BJ (cell line): ENCODE results near the gene RHOBTB3. TPM values are rescaled to one million over a fixed set of nuclear protein-coding genes. Genes with fewer than 3 reads are reported as not detected.

ENCODE experiments used
- CTCF ChIA-PET: fragments of 350-600 bp; formaldehyde crosslinking; extraction: SDS; loops from one replicate; lab custom pipeline; 2021; ENCODE audit warnings: antibody characterized with exemption, inconsistent platforms; lab: Yijun Ruan, JAX
- POLR2A ChIA-PET: fragments of 300-600 bp; sonication (Branson Sonifier 250); formaldehyde crosslinking; extraction: SDS; loops from one replicate; lab custom pipeline; 2021; ENCODE audit warnings: antibody characterized with exemption; lab: Charles Lee
- DNase-seq: peaks from one replicate; pipeline ENCODE4 v3.0.0-alpha.2; 2011; ENCODE audit warnings: low read depth
- H3K27me3 ChIP-seq: 2 replicates; pipeline ENCODE4 v1.6.0; 2011; ENCODE audit warnings: low read length; ENCODE audit not compliant: control insufficient read depth, insufficient read depth
- H3K36me3 ChIP-seq: 2 replicates; pipeline ENCODE4 v1.5.1; 2011; ENCODE audit warnings: low read length; ENCODE audit not compliant: control insufficient read depth, insufficient read depth
- H3K4me3 ChIP-seq: 2 replicates; pipeline ENCODE4 v1.5.1; 2011; ENCODE audit warnings: low read depth, mild to moderate bottlenecking, control low read depth, low read length
- CTCF ChIP-seq: IDR thresholded peaks from 2 replicates; pipeline ENCODE4 v1.5.1; 2011; ENCODE audit warnings: low read depth, mild to moderate bottlenecking, control low read depth, inconsistent platforms, low read length, moderate library complexity; ENCODE audit not compliant: insufficient read depth
- polyA plus RNA-seq: library from polyadenylated mRNA; depleted of rRNA; stranded (reverse); fragments of >200 nt; gene quantifications from 2 replicates; pipeline ENCODE4 v1.2.3, GENCODE V29; 2011

Gene RHOBTB3
- polyA plus RNA-seq, 1 experiment, result 320 TPM

DNA sequence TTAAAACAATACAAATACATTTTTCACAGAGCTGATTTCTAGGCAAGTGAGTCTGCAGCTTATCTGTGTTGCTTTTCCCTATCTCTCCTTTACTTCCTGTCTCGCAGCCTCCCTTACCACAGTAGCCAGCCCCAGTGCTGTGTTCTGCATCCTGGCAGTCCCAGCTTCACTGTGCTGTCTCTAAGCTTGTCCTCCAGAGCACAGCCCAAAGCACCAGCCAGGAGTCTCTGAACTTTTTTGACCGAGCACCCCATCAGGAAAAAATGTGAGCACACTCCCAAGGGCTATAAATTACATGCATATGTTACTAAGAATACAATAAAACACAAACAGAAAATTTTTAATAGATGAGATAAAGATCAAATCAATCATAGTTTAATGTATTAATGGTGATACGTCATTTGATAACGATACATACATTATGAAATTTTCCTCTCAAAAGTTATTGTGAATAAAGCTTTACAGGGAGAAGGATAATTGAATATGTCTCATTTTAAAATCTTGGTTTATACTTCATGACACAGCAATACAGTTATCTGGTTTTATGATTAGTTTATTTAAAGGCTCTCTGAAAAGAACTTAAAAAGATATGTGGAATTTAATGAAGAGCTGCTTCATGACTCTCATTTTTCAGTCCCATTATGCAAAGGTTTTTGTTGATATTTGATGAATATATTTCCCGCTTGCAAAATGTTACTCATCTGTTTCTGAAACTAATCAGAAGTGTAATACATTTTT, 7.3 kb upstream of the RHOBTB3 start:
- ChIA-PET POLR2A (interaction anchor here (0.6 kb wide), 1 partner anchor 420 kb away, joined by 3 read pairs; no protein-coding TSS in a partner anchor), CTCF (interaction anchor here (0.7 to 1.5 kb wide), 2 partner anchors 11 to 71 kb away, joined by 3 read pairs; no protein-coding TSS in a partner anchor)
- no peak for TF ChIP-seq CTCF
- Histone ChIP-seq H3K27me3 (no peaks in the 10 kb centered on the region), H3K36me3 (no peaks in the 10 kb centered on the region), H3K4me3 (no peak overlapping the region)
- DNase-seq, result peak; percentile 21

DNA sequence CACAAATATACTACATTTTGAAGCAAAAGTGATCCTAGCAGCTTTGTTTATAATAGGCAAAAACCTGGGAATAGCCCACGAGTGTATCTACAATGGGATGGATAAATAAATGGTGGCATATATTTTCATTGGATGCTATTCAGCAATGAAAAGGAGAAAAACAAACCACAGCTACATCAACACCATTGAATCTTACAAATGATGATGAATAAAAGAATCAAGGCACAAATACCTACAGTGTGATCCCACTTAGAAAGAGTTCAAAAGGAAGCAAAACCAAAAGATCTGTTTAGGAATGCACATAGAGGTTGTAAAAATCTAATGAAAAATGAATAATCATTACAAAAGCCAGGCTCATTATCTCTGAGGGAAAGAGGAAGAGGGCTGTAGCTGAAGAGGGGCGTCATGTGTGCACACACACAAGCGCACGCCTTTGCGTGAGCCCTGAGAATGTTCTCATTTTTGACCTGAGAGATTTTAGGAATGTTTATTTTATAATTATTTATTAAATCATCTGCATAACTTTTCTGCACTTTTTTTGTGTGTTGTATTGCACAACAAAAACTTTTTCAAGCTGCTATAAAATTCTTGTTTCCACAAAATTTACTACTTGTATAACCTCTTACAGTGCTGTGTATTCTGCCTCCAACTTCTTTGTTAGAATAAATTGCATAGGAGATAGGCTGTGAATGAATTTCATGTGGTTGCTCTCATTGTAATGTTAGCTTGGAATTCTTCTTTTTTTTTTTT, 5.9 kb upstream of the RHOBTB3 start:
- POLR2A ChIA-PET, result interaction anchor here (0.6 to 0.8 kb wide), 5 partner anchors 55 to 529 kb away, joined by 3 to 7 read pairs (median 3); no protein-coding TSS in a partner anchor
- TF ChIP-seq CTCF, result no peak
- CTCF ChIA-PET, result interaction anchor here (0.6 to 1.6 kb wide), 6 partner anchors 11 to 625 kb away, joined by 3 to 4 read pairs (median 3); partner anchors contain the start of gene RFESD
- peak; percentile 35 for DNase-seq
- no peaks in the 10 kb centered on the region for H3K27me3 ChIP-seq
- H3K36me3 ChIP-seq, result no peaks in the 10 kb centered on the region
- H3K4me3 ChIP-seq, result no peak overlapping the region

DNA sequence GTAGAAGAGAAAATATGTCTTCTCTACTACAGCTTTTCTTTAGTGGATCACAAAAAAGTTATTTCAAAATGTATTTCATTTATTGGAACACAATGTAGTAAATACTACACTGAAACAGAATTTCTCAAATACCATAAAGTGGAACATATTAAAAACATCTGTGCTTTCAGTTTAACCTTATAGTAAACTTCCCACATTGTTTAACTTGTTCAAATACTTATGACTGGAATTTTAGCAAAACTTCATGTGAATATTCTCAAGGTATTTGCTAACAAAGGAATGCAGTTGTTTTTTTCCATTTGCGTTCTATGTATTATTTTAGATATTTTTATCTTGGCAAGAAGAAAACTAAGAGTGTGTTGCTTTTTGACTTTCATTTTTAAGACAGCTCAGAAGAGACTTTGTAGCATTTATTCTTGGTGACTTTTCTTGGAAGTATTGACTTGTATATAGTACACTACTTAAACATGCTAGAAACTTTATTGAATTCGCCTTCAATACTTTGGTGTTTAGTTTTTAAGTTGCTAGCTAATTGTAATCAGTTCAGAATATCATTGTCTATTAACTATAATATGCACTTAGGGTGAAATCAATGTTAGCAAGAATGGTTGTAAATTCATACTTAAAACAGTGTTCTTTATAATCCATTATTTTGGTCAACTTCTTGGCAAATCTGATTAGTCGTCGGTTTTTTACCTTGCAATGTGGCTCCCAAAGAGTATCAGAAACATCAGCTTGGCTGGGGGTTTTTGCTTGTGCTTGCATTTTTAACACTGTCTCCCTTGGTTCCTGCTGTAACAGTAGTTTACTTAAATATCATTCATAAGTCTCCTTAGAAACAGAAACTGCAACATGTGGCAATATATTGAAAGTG, 5.0 kb upstream of the RHOBTB3 start:
- peak; percentile 84 for DNase-seq
- Histone ChIP-seq H3K4me3 (no peak overlapping the region), H3K36me3 (no peaks in the 10 kb centered on the region), H3K27me3 (no peaks in the 10 kb centered on the region)
- CTCF ChIA-PET, result interaction anchor here (0.6 to 1.6 kb wide), 10 partner anchors 10 to 624 kb away, joined by 3 to 6 read pairs (median 3); partner anchors contain the start of gene RFESD
- TF ChIP-seq CTCF, result no peak
- POLR2A ChIA-PET, result interaction anchor here (0.6 to 0.8 kb wide), 5 partner anchors 36 to 108 kb away, joined by 3 to 7 read pairs (median 4); no protein-coding TSS in a partner anchor

- H3K4me3 ChIP-seq, result no peak overlapping the region
- ChIA-PET CTCF (interaction anchor here (0.7 to 1.6 kb wide), 7 partner anchors 36 to 124 kb away, joined by 3 to 6 read pairs (median 3); partner anchors contain the start of gene RFESD), POLR2A (interaction anchor here (0.6 kb wide), 1 partner anchor 35 kb away, joined by 4 read pairs; no protein-coding TSS in a partner anchor)
- DNase-seq, result no peak
- no peak for TF ChIP-seq CTCF
- no peaks in the 10 kb centered on the region for H3K27me3 ChIP-seq
- H3K36me3 ChIP-seq, result no peaks in the 10 kb centered on the region
Observed at GRCh38 chr5:95726811-95727763, 4.0 kb upstream of the RHOBTB3 start.
